Vagina (tissue), 2 donors: ENCODE results near the gene PRRX1.

ENCODE experiments used
- POLR2A ChIP-seq, 2 donors: fragments of 450-650 bp; IDR thresholded peaks; one replicate each; pipeline ENCODE4 v1.6.1; 2017; ENCODE audit warnings: antibody characterized with exemption in 2 of 2, mild to moderate bottlenecking in 2 of 2, moderate library complexity in 2 of 2
- TF ChIP-seq, protein P1 (sequence below), 3 experiments: fragments of 450-650 bp in 2 of 3; fragments of 200-600 bp in 1 of 3; sonication (generic) in 1 of 3; IDR thresholded peaks; one replicate each; pipeline ENCODE4 v1.5.1; 2017 to 2019; ENCODE audit warnings: antibody characterized with exemption in 3 of 3, mild to moderate bottlenecking in 2 of 3, moderate library complexity in 2 of 3

DNA sequence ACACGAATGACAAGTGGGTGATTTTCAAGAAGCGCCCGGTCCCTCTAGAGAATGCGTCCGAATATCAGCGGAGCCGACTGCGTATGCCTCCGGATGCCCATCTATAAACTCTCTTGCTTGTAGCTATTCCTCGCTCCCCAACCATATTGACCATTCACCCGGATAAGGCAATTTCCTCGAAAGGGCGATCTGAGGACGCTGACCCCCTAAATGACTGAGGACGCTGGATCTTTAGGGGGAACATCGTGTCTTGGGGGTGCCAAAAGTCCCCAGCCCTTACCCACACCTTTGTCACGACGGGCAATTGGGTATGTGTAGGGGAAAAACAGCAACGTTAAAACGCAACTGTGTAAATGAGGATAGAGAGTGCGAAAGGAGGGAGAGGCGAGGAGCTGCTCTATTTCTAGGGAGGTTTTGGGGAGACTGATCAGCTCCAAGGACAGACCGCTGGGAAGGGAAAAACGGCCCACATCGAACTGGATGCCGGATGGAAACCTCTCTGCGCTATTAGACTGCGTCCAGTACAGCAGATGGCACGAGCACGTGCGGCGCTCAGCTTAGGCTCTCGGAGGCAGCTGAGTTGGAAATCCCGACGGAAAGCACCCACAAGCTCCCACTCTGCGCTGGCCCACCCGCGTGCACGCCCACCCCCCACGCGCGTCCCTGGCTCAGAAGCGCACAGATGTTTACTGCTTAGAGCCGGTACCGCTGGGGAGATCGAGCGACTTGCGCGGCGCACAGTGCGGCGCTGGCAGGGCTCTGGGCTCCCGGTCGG lies 2.9 kb upstream of the PRRX1 start:
- peak in 1 of 2 donors; percentile 9 for TF ChIP-seq POLR2A (IDR thresholded peaks at IDR 0.05)
- TF ChIP-seq, protein P1, sequence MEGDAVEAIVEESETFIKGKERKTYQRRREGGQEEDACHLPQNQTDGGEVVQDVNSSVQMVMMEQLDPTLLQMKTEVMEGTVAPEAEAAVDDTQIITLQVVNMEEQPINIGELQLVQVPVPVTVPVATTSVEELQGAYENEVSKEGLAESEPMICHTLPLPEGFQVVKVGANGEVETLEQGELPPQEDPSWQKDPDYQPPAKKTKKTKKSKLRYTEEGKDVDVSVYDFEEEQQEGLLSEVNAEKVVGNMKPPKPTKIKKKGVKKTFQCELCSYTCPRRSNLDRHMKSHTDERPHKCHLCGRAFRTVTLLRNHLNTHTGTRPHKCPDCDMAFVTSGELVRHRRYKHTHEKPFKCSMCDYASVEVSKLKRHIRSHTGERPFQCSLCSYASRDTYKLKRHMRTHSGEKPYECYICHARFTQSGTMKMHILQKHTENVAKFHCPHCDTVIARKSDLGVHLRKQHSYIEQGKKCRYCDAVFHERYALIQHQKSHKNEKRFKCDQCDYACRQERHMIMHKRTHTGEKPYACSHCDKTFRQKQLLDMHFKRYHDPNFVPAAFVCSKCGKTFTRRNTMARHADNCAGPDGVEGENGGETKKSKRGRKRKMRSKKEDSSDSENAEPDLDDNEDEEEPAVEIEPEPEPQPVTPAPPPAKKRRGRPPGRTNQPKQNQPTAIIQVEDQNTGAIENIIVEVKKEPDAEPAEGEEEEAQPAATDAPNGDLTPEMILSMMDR (IDR thresholded peaks at IDR 0.05): no peak
